NB4 (cell line): Measurements from ENCODE around the gene POLDIP3.

Experiments used
- POLR2A ChIP-seq: IDR thresholded peaks from 2 replicates; pipeline ENCODE4 v1.6.1; 2011; ENCODE audit warnings: mild to moderate bottlenecking; ENCODE audit not compliant: insufficient read length; ENCODE audit errors: extremely low read depth
- TF ChIP-seq, protein P1 (sequence below): IDR thresholded peaks from one replicate; pipeline ENCODE4 v1.5.1; 2012; ENCODE audit warnings: low read depth, low read length

GRCh38 chr22:42536166-42536565 is 78.5 kb downstream of the POLDIP3 start:
- TF ChIP-seq, protein P1, sequence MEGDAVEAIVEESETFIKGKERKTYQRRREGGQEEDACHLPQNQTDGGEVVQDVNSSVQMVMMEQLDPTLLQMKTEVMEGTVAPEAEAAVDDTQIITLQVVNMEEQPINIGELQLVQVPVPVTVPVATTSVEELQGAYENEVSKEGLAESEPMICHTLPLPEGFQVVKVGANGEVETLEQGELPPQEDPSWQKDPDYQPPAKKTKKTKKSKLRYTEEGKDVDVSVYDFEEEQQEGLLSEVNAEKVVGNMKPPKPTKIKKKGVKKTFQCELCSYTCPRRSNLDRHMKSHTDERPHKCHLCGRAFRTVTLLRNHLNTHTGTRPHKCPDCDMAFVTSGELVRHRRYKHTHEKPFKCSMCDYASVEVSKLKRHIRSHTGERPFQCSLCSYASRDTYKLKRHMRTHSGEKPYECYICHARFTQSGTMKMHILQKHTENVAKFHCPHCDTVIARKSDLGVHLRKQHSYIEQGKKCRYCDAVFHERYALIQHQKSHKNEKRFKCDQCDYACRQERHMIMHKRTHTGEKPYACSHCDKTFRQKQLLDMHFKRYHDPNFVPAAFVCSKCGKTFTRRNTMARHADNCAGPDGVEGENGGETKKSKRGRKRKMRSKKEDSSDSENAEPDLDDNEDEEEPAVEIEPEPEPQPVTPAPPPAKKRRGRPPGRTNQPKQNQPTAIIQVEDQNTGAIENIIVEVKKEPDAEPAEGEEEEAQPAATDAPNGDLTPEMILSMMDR, result no peak
- no peak for TF ChIP-seq POLR2A
